ENCODE results near the gene PPP1R11.

PPP1R11 gene

DNA sequence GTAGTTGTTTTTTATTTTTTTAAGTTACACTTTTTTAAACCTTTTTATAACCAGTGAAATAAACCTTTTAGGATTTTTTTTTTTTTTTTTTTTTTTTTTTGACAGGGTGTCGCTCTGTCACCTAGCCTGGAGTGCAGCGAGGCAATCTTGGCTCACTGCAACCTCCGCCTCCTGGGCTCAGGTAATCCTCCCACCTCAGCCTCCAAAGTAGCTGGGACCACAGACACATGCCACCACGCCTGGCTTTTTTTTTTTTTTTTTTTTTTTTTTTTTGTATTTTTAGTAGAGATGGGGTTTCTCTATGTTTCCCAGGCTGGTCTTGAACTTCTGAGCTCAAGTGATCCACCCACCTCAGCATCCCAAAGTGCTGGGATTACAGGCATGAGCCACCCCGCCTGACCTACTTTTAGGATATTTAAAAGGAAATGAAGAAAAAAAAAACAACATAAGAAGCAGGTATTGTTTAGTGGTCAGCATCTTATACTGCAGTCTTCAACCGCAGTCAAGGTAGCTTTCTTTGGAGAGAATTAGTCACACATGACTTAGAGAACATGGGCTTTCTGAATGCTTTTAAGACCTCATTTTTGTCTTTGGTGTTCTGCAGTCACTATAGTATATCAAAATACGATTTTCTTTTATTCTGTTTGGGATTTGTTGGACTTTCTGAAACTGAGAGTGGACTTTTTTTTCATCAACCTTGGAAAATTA is 4.4 kb upstream of the PPP1R11 start:
- no peak for FAIRE-seq

DNA sequence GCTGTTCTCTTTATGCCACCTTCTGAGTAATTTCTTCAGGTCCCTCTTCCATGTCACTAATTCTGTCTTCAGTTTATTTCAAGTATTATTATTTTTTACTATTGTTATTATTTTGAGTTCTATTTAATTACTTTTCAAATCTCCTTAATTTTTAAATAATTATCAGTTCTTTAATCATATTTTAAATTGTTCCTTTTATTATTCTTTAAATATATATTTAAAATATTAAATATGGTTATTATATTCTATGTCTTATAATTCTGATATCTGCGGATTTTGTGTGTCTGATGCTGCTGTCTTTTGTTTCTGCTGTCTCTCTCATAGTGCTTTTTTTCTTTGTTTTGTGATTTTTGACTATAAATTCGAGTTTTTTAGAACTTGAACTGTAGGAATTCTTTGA is 3.7 kb upstream of the PPP1R11 start:
- FAIRE-seq = no peak

DNA sequence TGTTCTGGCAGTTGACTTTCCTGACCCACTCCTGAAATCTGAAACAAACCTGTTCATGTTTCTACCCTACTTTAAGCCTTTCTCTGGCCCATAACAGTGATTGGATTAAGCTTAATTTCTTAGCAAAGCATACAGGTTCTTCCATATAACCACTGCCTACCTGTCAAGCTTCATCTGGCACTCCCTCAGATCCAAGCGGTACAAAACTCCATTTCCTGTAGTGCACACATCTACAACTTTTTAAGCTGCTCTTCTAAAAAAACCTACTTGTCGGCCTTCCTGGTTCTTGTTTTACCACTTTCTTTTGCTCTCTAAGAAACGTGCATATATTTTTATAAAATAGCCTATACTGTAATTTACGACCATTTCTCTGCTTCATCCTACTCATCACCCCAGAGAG is 916 bp upstream of the PPP1R11 start:
- no peak for FAIRE-seq

DNA sequence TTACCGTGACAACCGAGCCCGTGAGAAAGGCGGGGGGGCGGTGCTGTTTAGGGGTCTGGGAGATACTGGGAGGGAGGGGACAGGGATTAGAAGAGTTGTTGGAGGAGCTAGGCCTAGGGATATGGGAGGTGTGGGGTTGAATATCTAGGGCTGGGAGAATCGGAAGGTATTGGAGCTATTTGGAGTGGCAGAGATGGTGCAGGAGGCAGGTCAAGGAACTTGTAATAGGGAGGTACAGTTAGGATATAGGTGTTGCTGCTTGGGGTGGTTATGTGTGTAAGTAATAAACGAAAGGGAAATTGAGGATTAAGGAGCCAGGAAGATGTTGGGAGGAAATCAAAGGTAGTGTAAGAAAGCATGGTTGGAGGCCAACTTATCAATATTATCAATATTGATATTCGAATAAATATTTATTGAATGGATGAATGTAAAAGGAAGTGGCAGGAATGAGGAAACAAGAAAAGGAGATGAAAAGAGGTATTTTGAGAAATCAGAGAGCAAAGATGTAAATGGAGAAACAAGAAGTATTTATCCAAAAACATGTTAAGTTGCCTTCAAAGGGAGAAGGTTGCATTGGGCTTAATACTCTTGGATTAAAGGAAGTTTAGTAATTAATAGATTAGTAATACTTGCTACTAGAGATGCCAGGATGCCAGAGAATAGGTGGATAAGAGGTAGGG is 602 bp downstream of the PPP1R11 start:
- FAIRE-seq = no peak

DNA sequence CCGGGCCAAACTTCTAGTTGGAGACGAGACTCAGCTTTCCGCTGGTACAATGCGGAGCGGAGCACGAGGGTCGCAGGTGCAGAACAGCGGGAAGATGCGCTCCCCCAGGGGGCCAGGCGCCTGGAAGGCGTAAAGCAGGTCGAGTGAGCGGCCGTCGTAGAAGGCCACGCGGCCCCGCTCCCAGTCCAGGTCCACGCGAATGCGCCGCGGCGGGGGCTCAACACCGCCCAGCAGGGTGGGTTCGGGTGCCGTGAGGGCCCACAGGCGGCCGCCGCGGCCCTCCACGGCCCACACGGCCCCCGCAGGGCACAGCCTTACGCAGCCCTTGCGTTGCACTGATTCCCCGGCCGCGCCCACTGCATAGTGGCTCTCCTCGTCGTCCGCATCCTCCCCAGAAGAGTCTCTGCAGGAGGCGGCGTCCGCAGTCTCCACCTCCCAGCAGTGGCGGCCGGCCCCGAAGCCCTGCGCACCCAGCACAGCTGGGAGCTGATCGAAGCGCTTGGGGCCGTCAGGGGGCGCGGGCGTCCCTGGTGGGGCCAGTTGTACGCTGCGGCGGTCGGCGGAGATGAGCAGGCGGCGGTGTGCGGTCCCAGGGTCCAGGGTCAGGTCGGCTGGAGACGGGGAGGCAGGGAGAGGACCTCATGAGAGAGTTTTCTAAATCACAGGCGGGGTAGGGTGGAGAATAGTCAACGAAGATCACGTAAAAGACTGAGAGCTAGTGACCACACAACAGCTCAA is 4.3 kb downstream of the PPP1R11 start:
- FAIRE-seq = no peak

DNA sequence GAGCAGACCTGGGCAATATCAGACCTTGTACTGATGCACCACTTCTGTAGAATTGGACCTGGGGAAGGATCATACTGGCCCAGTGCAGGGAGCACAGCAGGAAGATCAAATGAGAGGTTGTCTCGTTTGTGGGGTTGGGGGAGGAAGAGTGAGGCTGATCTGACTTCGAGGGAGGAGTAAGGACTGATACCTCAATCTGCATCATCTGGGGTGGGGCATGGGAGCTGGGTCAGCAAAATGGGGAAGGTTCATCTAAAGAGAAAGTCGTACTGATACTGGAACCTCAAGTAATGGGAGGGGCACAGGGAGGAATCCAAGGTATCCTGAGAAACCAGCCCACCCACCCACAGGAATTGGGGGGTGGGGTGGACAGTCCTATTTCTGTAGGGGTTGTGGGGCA is 4.9 kb downstream of the PPP1R11 start:
- no peak for FAIRE-seq

DNA sequence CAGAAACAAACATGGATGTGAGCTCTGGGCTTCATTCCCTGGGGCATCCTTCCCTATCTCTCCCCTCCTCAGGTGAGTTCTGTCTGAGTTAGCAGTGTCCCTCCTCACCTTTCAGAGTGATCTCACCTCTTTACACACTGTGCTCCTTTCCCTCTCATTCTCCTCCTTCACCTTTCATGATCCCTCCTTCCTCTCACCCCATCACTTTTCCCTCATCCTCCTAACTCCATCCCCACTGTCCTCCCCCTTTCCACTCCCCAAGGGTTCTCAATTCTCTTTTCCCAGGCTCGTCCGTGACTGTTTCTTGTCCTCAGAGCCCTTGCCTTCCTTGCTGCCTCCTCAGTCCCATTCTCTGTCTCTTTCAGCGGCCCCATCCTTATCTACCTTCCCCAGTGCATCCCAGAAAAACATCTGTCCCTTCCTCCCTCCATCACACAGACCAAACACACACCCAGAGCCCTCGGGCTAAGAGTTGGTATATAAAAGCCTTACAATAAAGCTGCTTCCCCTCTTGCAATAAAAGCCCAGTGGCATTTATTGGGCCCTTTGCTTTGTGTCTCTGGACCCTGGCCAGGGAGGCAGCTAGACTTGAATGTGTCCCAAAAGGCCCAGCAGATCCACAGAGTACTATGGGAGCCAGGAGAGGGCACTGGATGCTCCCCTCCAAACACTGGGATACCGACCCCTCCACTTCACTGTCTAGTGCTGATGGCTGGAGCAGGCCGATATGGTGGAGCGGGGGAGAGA is 6.7 kb downstream of the PPP1R11 start:
- no peak for FAIRE-seq

DNA sequence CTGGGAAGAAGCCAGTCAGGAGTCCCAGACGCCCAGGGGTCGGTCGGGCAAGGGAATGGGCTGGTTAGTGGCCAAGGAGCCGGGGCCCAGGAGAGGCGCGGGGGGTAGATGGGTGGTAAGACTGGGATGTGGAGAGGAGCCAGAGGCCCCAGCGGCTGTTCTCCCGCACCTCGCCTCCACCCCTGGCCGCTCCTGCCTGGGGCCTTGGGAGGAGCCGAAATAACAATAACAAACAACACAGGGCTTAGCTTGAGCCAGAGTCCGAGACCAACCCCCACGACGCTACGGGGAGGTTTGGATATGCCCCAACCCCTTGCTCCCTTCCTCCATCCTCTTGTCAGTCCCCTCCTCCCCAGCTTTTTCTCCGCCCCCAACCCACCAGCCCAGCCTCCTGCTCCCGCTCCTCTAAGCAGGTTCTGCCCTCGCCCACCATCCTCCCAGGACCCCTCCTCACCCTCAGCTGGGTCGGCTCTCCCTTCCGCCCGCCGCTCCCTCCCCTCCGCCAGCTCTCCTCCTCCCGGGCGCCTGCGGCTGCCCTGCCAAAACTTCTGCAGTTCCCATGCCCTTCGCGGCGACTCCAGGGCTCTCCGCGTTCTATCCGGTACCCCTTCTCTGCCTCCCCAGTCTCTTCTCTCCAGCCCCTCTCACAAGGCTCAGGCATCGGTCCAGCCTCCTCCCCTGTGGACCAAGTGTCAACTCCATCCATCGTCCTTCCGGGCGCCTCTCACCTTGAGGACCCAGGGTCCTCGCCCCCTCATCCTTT is 7.5 kb downstream of the PPP1R11 start:
- FAIRE-seq = no peak

DNA sequence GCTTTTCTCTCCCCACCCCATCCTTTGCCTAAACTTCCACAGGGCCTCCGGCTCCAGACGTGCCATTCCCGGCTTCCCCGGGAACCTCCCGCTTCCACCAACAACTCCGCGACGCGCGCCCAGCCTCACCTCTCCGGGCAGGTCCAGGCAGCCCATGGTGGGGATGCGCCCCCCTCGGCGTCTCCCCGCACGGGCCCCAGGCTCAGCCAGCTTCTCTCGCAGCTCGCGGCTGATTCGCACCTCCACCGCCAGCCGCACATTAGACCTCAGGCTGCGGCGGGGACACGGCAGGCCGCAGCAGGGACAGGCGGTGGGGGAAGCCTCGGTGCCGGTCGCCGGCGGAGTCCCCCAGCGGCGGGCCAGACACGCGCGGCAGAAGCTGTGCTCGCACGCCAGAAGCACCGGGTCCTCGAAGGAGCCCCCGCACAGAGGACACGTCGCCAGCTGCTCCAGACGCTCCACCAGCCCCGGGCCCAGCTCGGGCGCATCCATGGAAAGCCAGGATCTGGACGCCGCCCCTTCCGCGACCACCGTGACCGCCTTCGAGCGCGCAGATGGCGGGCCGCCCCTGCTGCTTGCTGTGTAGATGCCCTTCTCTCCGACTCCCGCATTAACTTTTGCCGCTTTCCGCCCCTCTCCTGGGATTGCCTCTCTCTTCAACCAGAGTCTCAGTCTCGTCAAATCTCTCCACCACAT is 8.2 kb downstream of the PPP1R11 start, which contains the start of gene RNF39:
Gene RNF39, minus strand, starts transcription at position 676 of the 696 bp plus-strand sequence. Its CDS starts 184 bp downstream, at position 492.
- FAIRE-seq = no peak

DNA sequence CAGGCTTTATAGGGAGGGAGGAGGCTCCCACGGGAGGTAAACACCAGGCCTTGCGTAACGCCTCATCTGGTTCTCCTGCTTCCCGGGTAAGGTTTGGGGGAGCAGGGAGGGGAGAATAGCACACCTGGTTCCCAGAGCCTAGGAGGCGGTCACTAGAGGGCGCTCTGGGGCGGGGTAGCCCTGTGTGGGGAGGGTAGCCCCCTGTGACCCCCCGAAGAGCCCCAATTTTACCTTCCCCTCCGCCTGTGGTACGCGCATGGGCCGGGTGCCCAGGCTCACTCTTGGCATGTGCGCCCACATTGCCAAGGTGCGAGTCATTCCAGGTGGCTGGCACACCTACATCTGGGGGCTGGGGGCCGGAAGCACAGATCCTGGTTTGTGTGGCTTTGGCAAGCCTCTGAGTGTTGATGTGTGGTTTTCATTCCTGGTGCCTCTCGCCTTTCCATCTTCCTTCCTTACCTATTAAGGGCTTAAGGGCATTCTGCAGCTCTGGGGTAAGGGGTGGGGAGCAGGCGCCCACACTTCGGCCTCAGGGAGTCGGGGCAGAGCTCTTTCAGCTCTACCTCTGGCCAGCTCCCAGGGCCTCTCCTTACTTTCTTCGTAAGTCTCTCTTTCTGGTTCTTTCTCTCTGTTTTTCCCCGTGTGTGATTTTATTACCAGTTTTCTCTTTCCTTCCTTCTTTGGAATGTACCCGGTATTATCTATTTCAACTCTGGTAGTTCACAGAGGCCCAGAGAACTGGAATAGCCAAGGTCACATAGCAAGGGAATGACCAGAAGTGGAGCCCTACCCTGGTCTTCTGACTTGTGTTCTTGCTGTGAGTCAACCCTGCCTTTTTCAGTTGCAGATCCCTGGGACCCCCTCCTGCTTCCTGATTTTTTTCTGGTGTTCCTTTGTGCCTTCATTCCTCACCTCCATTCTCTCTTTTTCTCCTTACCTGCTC is 9.1 kb downstream of the PPP1R11 start:
- no peak for FAIRE-seq

DNA sequence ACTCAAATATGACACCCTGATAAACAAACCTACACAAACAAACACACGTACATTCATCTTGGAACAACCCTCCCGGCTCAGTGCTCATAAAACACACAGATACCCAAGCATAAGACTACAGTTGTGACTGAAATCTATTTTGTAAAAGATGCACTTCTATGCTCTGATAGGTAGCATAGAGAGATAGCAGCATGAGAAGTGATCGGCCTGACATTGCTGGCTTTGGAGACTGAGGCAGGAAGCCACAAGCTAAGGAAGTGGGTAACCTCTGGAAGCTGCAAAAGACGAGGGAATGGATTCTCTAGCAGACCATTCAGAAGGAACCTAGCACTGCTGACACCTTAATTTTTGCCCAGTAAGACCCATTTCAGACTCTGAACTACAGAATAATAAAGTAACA is 10.2 kb downstream of the PPP1R11 start:
- FAIRE-seq = no peak

DNA sequence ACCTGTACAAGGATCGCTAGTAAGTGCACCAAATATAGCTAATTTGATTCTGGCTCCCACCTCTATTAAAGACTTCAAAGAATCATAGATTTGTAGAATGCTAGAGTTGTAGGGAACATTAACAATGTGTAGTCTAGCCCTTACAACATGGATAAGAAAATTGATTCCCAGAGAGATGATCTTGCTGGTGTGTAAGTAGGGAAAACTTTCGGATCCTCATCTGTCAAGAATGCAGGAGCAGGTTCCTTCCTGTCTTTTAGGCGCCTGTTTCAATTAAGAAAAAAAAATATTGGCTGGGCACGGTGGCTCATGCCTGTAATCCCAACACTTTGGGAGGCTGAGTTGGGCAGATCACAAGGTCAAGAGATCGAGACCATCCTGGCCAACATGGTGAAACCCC is 20.9 kb downstream of the PPP1R11 start:
- FAIRE-seq = no peak

DNA sequence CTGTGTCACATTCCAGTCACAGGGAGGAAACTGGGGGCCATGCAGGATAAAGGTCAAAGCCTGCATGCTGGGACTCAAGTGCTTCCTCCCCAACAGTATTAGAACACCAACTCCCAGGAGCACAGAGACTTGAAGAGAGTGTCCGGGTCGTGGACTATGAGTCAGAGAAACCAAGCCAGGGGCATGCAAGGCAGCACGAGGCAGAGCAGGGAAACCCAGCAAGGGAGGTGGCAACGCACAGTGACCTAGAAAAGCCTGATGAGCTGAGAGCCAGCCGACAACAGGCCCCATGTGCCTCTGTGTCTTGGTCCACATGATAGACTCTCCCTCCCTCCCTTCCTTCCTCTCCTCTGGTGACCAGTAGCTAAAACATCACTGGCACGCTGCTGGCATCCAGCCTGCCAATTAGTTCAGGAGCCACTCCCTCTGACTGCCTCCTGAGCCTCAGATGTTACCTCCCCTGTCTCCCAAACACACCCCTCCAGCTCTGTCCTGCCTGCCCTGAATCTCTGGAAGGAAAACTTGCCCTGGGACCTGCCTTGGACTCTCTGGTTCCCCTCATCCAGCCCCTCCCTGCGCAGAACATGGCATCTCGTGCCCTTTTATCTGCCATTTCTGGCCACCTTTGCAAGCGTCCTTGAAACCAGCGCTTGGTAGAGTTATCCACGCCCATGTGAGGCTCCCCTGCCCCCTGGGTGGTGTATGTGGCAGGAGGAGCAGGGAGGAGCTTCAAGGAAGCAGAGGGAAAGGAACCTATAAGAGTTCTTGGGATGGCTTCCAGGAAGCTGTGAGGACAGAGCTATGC is 24.8 kb downstream of the PPP1R11 start:
- no peak for FAIRE-seq

DNA sequence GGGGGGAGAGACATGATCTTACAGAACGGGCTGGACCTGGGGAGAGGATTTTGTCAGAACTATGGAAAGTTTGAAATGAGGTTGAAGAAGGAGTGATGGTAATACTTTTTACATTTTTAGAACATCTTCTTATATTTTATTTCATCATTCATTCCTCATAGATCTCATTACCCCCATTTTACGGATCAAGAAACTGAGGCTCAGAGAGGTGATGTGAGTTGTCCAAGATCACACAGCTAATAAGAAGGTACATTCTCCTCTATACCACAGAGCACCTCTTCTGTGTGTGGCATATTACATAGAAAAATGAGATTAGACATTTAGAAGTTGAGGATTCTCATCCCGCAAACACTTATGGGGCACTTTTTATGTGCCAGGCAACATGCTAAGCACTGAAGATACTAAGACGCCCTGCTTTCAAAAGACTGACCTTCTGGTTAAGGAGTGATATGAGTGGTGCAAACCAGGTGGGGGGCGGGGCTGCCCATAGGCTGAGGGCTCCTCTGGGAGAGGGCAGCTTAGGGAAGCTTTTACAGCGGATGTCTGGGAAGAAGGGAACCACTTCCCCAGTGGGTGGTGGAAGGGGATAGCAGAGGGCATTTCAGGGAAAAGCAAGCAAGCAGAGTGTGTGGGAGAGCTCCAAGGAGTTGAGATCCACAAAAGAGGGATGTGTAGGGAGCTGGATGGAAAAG is 26.0 kb downstream of the PPP1R11 start:
- FAIRE-seq = no peak

DNA sequence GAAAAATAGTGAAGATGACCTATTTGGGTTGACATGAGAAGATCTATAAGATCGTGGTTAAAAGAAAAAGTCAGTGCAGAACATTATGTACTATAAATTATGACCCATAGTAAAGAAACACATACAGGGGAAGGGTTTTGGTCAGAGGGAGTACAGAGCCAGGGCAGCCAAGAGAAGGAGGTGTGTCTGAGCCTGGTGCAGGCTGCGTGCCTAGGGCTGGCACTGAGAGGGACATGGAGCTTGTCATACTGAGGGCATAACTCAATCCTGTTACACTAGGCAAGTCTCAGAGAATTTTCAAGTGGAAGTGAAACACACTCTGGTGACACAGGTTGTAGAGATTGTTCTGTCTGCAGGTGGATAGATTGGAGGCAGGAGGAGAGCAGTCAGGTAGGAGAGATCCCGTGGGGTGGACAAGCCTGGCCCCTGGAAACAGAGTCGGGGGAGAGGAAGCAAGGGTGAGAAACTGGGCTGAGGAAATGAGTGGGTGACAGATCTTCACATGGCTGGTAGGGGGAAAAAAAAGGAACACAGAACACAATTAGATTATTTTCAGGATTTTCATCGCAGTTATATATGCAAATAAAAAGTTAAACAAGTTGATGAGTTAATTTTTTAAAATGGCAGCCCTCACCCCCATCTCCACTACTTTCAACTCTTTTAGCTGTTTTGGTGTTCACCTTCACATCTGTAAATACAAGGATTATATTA is 27.1 kb downstream of the PPP1R11 start:
- no peak for FAIRE-seq

DNA sequence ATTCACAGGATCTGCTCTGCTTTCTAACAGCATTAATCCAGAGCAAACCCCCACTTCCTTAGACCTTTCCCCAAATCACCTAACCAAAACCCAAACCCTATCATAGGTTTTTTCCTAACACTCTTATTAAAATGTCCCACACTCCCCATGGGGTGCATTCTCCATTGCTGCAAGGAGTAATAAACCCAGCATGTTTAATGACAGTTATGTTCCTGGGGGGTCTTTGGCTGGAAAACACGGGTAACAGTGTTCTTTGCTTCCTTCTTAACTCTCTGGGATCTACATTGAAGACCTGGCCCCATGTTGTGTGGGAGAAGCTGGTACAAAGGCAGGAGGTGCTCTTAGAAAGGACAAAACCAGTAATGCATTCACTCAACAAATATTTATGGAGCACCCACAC is 29.8 kb downstream of the PPP1R11 start:
- no peak for FAIRE-seq

DNA sequence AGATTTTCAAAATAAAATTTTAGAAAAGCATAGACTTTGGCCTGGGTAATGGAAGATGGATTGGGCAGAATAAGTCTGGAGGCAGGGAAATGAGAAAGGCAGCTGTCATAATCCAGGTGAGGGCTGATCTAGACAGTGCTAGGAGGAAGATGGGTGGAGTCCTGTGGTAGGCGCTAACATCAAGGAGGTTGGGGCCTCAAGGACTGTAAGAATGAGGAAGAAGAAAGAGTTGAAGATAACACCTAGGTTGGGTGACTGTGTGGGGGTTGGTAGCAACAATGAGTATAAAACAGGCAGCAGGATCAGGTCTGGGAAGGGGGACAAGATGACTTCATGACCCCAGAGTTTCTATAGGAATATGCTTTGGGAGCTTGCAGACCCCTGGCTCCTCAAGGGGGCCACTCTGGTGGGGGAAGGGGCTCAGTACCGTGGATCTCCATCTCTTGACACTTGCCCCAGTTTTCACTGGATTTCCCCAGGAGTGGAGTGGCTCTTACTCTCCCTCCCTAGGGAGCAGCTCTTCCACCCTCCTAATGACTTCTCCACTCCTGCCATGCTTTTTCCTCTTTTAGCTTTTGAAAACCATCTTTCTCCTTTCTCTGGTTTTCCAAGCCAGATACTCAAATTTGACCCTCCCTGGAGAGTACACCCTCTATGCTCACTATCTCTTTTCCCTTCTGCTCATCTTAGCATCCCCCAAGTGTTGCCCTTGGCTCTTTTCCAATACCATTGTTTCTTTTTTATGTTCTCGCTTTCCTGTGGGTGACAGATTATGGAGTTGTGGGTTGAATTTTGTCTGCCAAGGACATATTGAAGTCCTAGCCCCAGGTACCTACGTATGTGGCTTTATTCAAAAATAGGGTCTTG is 31.1 kb downstream of the PPP1R11 start:
- FAIRE-seq = no peak
